CD14-positive monocyte (primary cell): ENCODE measurements around the gene HTRA3. TPM values are rescaled to one million over a fixed set of nuclear protein-coding genes. Genes with fewer than 3 reads are reported as not detected.
A peak's percentile ranks its signal among the peaks of the same experiment; 100 is the strongest.

Experiments
- DNase-seq, 3 donors: peaks; one replicate each; pipeline ENCODE4 v3.0.0-alpha.2; 2011 to 2022
- H2AFZ ChIP-seq: 2 replicates; pipeline ENCODE4 v1.6.0; 2012; ENCODE audit warnings: mild to moderate bottlenecking, low read depth, low read length, inconsistent platforms; ENCODE audit not compliant: insufficient read depth, poor library complexity, severe bottlenecking
- H3K27ac ChIP-seq, 2 donors: 1 replicate in 1 of 2; 2 replicates in 1 of 2; pipeline ENCODE4 v1.5.1; 2012 to 2013; ENCODE audit warnings: low read length in 2 of 2, control low read depth in 1 of 2, inconsistent platforms in 1 of 2, low read depth in 1 of 2, mild to moderate bottlenecking in 1 of 2
- H3K27me3 ChIP-seq, 2 donors: one replicate each; pipeline versions ENCODE4 v1.6.0 to v1.6.1; 2011 to 2013; ENCODE audit warnings: low read length in 2 of 2; ENCODE audit not compliant: control insufficient read depth in 2 of 2, insufficient read depth in 2 of 2
- H3K36me3 ChIP-seq, 2 donors: replicated peaks in 1 of 2; 1 replicate in 1 of 2; 2 replicates in 1 of 2; pipeline versions ENCODE4 v1.5.1 to v1.6.1; 2012 to 2013; ENCODE audit warnings: low read length in 2 of 2, control low read depth in 1 of 2, inconsistent platforms in 1 of 2, mild to moderate bottlenecking in 1 of 2; ENCODE audit not compliant: insufficient read depth in 2 of 2, control insufficient read depth in 1 of 2
- H3K4me1 ChIP-seq, 2 donors: 1 replicate in 1 of 2; 2 replicates in 1 of 2; pipeline versions ENCODE4 v1.5.1 to v1.6.1; 2012 to 2013; ENCODE audit warnings: low read length in 2 of 2, control low read depth in 1 of 2, inconsistent platforms in 1 of 2, mild to moderate bottlenecking in 1 of 2, moderate library complexity in 1 of 2; ENCODE audit not compliant: insufficient read depth in 2 of 2, control insufficient read depth in 1 of 2
- H3K4me2 ChIP-seq: replicated peaks from 2 replicates; pipeline ENCODE3; 2012; ENCODE audit warnings: low read length, moderate library complexity, mild to moderate bottlenecking; ENCODE audit not compliant: poor library complexity, severe bottlenecking; ENCODE audit errors: extremely low read depth
- H3K4me3 ChIP-seq, 3 experiments: fragments of 200-600 bp in 1 of 3; sonication (generic) in 1 of 3; replicated peaks in 1 of 3; 1 replicate in 2 of 3; 2 replicates in 1 of 3; pipeline ENCODE4 v1.5.1; 2011 to 2013; ENCODE audit warnings: low read length in 3 of 3, mild to moderate bottlenecking in 3 of 3, control low read depth in 2 of 3, low read depth in 2 of 3, inconsistent platforms in 1 of 3, moderate library complexity in 1 of 3
- H3K79me2 ChIP-seq: 2 replicates; pipeline ENCODE4 v1.6.0; 2012; ENCODE audit warnings: mild to moderate bottlenecking, control low read depth, inconsistent platforms, low read length, moderate library complexity; ENCODE audit not compliant: insufficient read depth
- H3K9ac ChIP-seq: 2 replicates; pipeline ENCODE4 v1.6.0; 2017; ENCODE audit warnings: low read length, mild to moderate bottlenecking; ENCODE audit not compliant: insufficient read depth, poor library complexity, severe bottlenecking
- H3K9me3 ChIP-seq, 2 donors: replicated peaks in 1 of 2; 1 replicate in 1 of 2; 2 replicates in 1 of 2; pipeline versions ENCODE4 v1.5.1 to v1.6.1; 2012 to 2013; ENCODE audit warnings: low read length in 2 of 2, control low read depth in 1 of 2; ENCODE audit not compliant: control insufficient read depth in 1 of 2, insufficient read depth in 1 of 2
- H4K20me1 ChIP-seq: 2 replicates; pipeline ENCODE4 v1.6.0; 2012; ENCODE audit warnings: mild to moderate bottlenecking, low read length, control low read depth, moderate library complexity; ENCODE audit not compliant: insufficient read depth
- H3K27ac Mint-ChIP-seq, 7 donors: one replicate each; pipeline ENCODE4 v1.8.0; 2020; ENCODE audit warnings: mild to moderate bottlenecking in 7 of 7, mixed read lengths in 7 of 7, moderate library complexity in 6 of 7, inconsistent platforms in 2 of 7
- H3K27me3 Mint-ChIP-seq, 3 donors: one replicate each; pipeline ENCODE4 v1.8.0; 2021 to 2022; ENCODE audit warnings: low read depth in 3 of 3, mild to moderate bottlenecking in 3 of 3, mixed read lengths in 3 of 3, moderate library complexity in 3 of 3, inconsistent platforms in 1 of 3
- H3K36me3 Mint-ChIP-seq, 2 donors: one replicate each; pipeline ENCODE4 v1.8.0; 2020; ENCODE audit warnings: mixed read lengths in 2 of 2, inconsistent platforms in 1 of 2, mild to moderate bottlenecking in 1 of 2
- H3K4me1 Mint-ChIP-seq: one replicate; pipeline ENCODE4 v1.8.0; 2020; ENCODE audit warnings: mild to moderate bottlenecking, mixed read lengths
- H3K4me3 Mint-ChIP-seq, 2 donors: one replicate each; pipeline ENCODE4 v1.8.0; 2020; ENCODE audit warnings: mild to moderate bottlenecking in 2 of 2, mixed read lengths in 2 of 2, moderate library complexity in 1 of 2
- H3K9me3 Mint-ChIP-seq, 7 donors: one replicate each; pipeline ENCODE4 v1.8.0; 2020 to 2022; ENCODE audit warnings: mixed read lengths in 7 of 7, mild to moderate bottlenecking in 6 of 7, moderate library complexity in 6 of 7, inconsistent platforms in 2 of 7
- WGBS: methylation state at CpG from one replicate; pipeline ENCODE4 v1.1.5; 2013; ENCODE audit warnings: missing lambda C conversion rate; ENCODE audit not compliant: insufficient coverage; 5-methylcytosine and 5-hydroxymethylcytosine counted together
- intact Hi-C, 2 donors: fragments of 100-400 bp; cut with micrococcal nuclease; formaldehyde crosslinking; loops; one replicate each; pipeline versions ENCODE4 v1.15.0 to v1.15.1; 2023
- polyA minus RNA-seq: library from RNA; depleted of rRNA, polyadenylated mRNA; stranded (reverse); fragments of >200 nt; gene quantifications from 2 replicates; pipeline ENCODE4 v1.2.3, GENCODE V29; 2012
- polyA plus RNA-seq, 3 donors: library from polyadenylated mRNA; depleted of rRNA in 1 of 3; unstranded in 2 of 3; stranded (reverse) in 1 of 3; fragments of 300-500 nt in 2 of 3; fragments of >200 nt in 1 of 3; fragmentation: Illumina TruSeq in 2 of 3; gene quantifications; 1 replicate in 2 of 3; 2 replicates in 1 of 3; pipeline ENCODE4 v1.2.3, GENCODE V29; 2012 to 2021
- total RNA-seq, 12 experiments: library from RNA in 1 of 12; stranded (reverse) in 1 of 12; fragments of 120-200 nt in 1 of 12; gene quantifications; one replicate each; pipeline ENCODE4 v1.2.4 and lab custom pipeline; 2013 to 2026; ENCODE audit warnings: mixed read lengths in 6 of 12, inconsistent platforms in 1 of 12
- TF ChIP-seq, protein P1 (sequence below): fragments of 200-600 bp; IDR thresholded peaks from one replicate; pipeline ENCODE4 v1.8.0; 2022; ENCODE audit warnings: antibody characterized with exemption, mild to moderate bottlenecking

The HTRA3 gene
- total RNA-seq (2013), result 0.08 TPM
- polyA plus RNA-seq (not detected), polyA minus RNA-seq (not detected in 2 replicates), total RNA-seq (lab: John Stamatoyannopoulos, UW) (0 to 0.91 (median 0.13) reads per million in 11 experiments)

DNA sequence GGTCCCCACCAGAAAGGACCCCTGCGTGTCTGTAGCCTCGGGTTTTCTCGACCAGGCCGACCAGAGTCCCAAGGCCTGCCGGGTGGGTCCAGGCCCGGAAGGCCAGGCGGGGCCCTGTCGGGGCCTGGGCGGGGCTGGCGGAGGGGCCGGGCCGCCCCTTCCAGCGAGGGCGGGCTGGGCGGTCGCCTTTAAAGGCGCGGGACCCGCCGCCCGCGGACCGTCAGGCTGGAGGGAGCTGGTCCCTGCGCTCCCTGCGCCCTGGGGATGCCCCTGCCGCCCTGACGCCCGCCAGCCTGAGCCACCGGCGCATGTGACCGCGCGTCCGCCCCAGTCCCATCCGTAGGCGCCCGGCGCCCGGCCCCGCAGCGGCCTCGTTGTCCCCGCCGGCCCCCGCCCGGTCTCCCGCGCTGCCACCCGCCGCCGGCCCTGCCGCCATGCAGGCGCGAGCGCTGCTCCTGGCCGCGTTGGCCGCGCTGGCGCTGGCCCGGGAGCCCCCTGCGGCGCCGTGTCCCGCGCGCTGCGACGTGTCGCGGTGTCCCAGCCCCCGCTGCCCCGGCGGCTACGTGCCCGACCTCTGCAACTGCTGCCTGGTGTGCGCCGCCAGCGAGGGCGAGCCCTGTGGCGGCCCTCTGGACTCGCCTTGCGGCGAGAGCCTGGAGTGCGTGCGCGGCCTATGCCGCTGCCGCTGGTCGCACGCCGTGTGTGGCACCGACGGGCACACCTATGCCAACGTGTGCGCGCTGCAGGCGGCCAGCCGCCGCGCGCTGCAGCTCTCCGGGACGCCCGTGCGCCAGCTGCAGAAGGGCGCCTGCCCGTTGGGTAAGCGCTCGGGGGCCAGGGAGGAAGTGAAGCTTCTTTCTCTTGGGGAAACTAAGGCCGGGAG is at the start of gene HTRA3:
Gene HTRA3 (plus strand): TSS at position 220 of the 883 bp plus-strand sequence. CDS start 215 bp downstream, at position 435.
- Mint-ChIP-seq H3K27me3 (peaks cover 17 to 26% (median 25%) of the 10 kb centered on the region in 3 donors), H3K4me3 (peak within 1 kb of the TSS; percentile 45 to 81), H3K4me1 (peaks cover 30% of the 10 kb centered on the region), H3K36me3 (no peaks in the 10 kb centered on the region), H3K27ac (peak within 1 kb of the TSS in 1 of 7 donors; percentile 65), H3K9me3 (peaks cover 0 to 3% (median 0%) of the 10 kb centered on the region in 7 donors)
- Histone ChIP-seq H3K4me2 (peak within 1 kb of the TSS; percentile 76), H3K27me3 (peaks cover 0 to 19% of the 10 kb centered on the region in 2 donors), H3K4me3 (peak within 1 kb of the TSS in 1 of 3 experiments; percentile 64), H3K9me3 (no peaks in the 10 kb centered on the region), H4K20me1 (no peaks in the 10 kb centered on the region), H3K4me1 (peaks cover 9 to 26% of the 10 kb centered on the region in 2 donors), H3K9ac (peak within 1 kb of the TSS; percentile 15), H3K79me2 (no peaks in the 10 kb centered on the region), H3K27ac (no peak within 1 kb of the TSS), H3K36me3 (no peaks in the 10 kb centered on the region), H2AFZ (peak within 1 kb of the TSS; percentile 68)
- TF ChIP-seq, protein P1, sequence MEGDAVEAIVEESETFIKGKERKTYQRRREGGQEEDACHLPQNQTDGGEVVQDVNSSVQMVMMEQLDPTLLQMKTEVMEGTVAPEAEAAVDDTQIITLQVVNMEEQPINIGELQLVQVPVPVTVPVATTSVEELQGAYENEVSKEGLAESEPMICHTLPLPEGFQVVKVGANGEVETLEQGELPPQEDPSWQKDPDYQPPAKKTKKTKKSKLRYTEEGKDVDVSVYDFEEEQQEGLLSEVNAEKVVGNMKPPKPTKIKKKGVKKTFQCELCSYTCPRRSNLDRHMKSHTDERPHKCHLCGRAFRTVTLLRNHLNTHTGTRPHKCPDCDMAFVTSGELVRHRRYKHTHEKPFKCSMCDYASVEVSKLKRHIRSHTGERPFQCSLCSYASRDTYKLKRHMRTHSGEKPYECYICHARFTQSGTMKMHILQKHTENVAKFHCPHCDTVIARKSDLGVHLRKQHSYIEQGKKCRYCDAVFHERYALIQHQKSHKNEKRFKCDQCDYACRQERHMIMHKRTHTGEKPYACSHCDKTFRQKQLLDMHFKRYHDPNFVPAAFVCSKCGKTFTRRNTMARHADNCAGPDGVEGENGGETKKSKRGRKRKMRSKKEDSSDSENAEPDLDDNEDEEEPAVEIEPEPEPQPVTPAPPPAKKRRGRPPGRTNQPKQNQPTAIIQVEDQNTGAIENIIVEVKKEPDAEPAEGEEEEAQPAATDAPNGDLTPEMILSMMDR, result no peak
- intact Hi-C loops, result loop anchor here in 1 of 2 donors (5.0 kb wide), 1 partner anchor 133 kb away; no protein-coding TSS in a partner anchor
- DNase-seq, result no peak
- WGBS, result under 1% methylated on average over 110 of the region's 111 CpGs

DNA sequence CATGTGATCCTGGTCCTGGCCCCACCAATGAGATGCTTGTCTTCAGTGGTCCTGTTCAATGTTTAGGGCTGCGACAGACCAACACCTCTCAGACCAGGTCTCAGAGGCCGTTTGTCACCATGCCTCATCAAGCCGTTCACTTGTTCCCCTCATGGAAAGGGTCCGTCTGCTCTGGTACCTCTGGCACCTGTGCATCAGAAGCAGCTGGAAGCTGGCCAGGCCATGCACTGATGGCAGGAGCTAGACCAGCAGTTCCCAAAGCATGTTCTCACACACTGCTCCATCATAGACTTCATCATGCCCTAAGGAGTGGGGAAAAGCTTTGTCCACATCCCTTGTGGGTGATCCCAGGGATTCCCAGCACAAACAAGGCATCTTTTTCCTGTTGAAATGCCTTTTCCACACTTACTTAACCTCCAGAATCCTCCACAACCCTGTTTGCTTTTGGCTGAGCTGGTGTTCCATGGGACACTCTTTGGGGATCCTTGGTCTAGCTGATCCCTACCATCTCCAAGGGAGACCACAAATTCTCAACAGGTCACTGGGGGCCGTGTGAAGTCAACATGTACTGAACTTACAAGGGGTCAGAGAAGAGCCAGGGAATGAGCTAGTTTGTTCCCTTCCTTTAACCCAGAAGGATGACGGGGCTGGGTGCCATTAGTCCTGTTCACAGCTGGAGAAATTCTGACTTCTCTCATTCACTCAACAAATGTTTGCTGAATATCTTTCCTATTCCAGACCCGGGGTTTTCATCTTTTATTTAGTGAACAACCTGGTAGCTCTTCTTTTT is 48.7 kb upstream of the HTRA3 start:
- H3K36me3 Mint-ChIP-seq, result peaks cover 83 to 91% of the 10 kb centered on the region in 2 donors
- intact Hi-C loops, result loop anchor here (2.0 to 5.0 kb wide), 3 partner anchors 14 to 49 kb away; no protein-coding TSS in a partner anchor

More for the DNA sequence above, 48.7 kb upstream of the HTRA3 start:
- H3K79me2 ChIP-seq, result peaks cover 9% of the 10 kb centered on the region
- H3K4me1 ChIP-seq, result peaks cover 52 to 66% of the 10 kb centered on the region in 2 donors
- peaks cover 90% of the 10 kb centered on the region for H4K20me1 ChIP-seq
- TF ChIP-seq, protein P1, result no peak
- peak overlapping the region; percentile 85 to 90 for H3K27ac ChIP-seq
- peak overlapping the region; percentile 96 to 99 (median 98) for H3K27ac Mint-ChIP-seq
- no peaks in the 10 kb centered on the region for H3K27me3 ChIP-seq
- H3K4me1 Mint-ChIP-seq, result peaks cover 53% of the 10 kb centered on the region
- peak overlapping the region; percentile 23 for H3K9ac ChIP-seq
- H3K27me3 Mint-ChIP-seq, result peaks cover 1 to 7% (median 2%) of the 10 kb centered on the region in 3 donors
- H3K4me3 ChIP-seq, result peak overlapping the region in 1 of 3 experiments; percentile 58
- H2AFZ ChIP-seq, result no peak overlapping the region
- peak overlapping the region in 1 of 2 donors; percentile 61 for H3K4me3 Mint-ChIP-seq
- peaks cover 83 to 86% of the 10 kb centered on the region in 2 donors for H3K36me3 ChIP-seq
- H3K9me3 Mint-ChIP-seq, result peaks cover 0 to 2% (median 0%) of the 10 kb centered on the region in 7 donors
- peak overlapping the region; percentile 35 for H3K4me2 ChIP-seq
- peak; percentile 16 to 50 (median 47) for DNase-seq
- WGBS, result 71% methylated on average over 6 of the region's 7 CpGs
- H3K9me3 ChIP-seq, result no peaks in the 10 kb centered on the region
